HG03432 (cell line): ENCODE measurements around the gene COL23A1.

Source experiments
- ATAC-seq: cut with Tn5 transposase; IDR thresholded peaks from one replicate; pipeline ENCODE4 v1.9.1; 2021; ENCODE audit warnings: mild to moderate bottlenecking, moderate library complexity; ENCODE audit not compliant: unreplicated experiment

Gene COL23A1

DNA sequence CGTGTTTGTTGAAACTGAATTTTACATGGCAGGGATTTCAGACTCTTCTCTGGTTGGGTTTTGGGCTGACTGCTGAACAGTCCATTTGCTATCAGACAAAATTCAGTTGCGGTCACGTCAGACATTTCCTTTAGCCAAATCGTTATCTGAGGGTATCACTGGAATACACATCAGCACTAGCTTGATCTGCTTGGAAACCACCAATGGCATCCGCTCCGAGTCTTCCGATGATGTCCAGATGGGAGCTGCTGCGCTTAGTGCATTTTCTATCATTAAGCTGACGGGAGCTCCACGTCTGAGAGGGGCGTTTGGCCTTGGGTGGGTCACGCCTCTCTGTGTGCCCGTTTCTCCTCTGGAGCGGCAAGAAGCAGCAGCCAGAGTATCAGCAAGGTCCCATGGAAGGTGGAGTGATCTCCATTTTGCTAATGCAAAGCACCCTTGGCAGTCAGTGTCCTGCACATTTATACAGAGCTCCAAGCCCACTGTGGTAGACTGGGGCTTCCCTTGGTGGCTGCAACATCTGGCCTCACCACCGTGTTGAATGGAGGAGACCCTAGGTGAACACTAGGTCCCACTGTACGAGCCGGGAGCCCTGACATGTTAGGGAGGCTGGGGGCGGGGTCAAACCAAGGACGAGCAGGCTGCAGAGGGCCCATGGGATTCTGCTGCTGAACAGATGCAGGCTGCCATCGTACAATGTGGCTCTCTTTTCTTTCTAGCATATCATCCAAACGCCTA lies 223.0 kb downstream of the COL23A1 start:
- ATAC-seq = no peak

DNA sequence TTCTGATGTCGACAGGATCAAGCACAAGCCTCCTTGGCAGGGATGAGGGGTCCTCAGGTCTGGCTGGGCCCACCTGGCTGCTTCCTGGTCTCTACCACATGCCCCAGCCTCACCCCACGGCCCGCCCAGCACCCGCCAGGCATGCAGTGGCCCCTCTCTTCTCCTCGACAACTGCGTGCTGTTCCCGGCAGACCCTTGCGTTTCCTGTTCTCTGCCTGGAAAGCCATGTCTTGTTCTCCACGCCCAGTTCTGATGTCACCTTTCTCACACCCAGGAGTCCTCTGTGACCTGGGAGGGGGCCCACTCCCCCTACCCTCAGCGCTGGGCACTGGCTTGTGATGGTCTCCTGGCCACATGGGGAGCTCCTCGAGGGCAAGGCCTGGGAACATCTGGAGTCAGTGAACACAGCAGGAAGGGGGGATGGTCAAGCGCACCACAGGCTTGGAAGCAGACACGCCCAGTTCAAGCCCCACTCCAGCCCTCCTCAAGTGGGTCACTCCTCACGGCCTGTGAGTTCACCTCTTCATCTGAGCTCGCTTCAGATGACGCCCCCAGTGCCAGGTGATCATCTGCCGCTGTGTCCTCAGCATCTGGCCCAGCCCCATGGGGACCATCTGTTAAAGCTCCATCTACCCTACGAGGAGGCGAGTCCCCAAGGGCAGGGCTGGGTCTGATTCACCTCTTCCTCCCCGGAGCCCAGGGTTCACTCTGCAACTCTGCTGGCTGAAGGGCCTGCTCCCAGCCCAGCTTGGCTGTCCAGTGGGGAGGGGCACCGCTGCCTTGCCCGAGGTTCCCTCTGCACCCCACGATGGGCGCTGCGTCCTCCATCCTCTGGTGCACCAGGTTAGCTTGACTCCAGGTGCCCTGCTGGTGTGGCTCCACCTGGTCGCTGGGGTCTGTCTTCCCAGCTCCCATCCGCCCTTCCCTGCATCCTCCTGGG lies 224.4 kb downstream of the COL23A1 start:
- no peak for ATAC-seq

- ATAC-seq = no peak
Observed at GRCh38 chr5:178364326-178364675, 225.9 kb downstream of the COL23A1 start.

DNA sequence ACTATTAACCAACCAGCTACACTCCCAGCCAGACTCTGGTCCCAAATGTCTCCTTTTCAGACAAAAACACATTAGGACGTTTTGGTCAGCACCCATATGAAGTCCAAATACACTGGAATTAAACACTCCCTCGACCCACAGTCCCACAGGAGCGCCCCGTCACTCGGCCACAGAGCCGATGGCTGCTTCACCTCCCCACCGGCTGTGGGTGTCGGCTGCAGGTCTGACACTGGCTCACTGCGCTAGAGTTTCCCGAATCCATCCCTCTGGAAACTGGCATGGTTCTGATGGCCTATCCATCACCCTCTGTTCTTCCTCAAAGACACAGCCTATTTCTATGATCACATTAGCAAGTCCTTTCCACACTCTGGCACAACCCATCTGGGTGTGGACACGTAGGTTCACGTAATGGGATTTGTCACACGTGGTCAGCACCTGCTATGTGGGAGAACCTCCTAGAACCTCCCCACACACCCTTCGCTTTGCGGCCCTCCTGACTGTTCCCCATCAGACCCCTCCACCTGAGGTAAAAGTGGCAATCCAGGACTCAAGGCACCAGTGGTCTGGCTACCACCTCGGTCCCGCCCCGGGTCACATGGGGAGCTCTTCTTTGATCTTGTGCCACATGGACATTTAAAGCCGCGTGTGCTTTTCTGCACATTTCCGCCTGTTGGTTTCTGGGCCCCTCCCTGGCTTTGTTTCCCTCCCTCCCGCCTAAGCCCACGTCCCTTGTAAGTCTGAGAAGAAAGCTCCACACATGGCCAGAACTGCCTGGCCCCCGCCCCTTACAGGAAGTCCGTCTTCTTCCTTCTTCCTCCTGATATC lies 226.5 kb downstream of the COL23A1 start:
- no peak for ATAC-seq

- no peak for ATAC-seq
Observed at GRCh38 chr5:178361657-178362445, 228.3 kb downstream of the COL23A1 start.

GRCh38 chr5:178360926-178361235 lies 229.3 kb downstream of the COL23A1 start:
- no peak for ATAC-seq

DNA sequence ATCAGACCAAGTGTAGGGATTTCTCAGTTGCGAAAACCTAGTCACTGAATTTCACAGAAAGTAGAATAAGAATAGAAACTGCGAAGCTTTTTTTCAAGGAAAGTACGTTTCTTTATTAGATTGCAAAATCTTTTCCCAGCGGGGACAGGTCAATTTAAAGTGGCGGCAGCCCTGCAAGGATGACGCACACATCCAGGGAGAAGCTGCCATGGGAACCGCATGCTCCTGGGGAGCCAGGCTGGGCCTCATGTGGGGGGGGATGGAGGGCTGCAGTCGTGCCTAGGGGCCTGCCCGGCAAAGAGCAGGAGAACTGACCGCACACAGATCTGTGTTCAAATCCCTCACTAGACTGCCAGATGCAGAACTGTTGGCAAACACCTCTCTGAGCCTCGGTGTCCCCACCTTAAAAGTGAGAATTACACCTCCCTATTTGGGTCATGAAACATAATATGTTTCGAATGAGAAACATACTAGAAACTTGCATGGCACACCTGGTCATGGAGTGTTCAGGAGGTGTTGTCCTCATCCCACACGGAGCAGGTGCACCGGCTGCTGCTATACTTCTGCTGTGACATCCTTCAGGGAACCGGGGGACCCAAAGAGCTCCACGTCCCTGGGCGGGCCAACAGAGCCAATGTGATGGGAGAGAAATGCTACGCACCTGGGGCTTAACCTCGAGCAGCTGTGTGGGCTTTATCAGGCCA lies 229.8 kb downstream of the COL23A1 start:
- no peak for ATAC-seq

DNA sequence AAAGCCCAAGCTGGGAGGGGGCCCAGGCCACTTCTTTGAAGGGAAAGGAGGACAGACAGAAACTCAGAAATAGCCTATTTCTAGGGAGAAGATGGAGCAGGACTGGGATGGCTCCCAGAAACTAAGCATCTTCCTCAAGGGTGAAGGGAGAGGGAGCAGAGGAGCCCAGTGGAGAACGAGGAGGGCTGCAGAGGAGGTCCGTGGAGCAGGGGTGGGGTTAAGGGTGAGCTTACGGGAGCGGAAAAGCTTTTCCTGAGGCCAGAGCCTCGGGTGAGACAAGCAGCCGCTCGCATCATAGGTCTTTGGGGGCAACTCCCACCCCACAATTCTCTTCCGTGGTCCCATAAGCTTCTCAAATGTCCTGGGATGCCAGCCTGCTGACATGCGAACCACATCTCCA lies 230.5 kb downstream of the COL23A1 start:
- ATAC-seq = no peak

DNA sequence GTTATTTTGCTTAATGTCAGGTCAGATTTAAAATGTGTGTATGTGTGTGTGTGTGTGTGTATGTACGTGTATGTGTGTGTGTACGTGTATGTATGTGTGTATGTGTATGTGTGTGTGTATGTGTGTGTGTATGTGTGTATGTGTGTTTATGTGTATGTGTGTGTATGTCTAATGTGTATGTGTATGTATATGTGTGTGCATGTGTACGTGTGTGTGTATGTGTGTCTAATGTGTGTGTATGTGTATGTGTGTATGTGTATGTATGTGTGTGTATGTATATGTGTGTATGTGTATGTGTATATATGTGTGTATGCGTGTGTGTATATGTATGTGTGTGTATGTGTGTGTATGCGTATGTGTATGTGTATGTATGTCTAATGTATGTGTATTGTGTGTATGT lies 232.5 kb downstream of the COL23A1 start:
- no peak for ATAC-seq

DNA sequence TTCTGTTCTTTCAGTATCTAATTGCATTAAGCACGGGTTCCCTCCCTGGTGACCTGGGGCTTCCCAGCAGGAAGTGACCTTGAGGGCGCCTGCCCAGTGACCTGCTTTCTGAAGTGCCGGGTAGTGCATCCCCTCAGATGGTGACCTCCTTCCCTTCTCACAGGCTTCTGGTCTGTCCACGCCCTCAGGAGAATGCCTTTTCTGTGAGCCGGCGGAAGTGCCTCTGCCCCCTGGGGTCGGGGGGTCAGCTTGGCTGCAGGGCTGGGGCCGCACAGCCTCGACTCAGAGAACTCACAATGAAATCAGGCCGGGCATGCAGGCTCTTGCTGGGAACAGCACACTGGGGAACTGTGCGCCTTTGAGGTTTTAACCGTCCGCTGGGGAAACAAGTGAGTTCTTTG lies 233.1 kb downstream of the COL23A1 start:
- ATAC-seq = no peak

- ATAC-seq = no peak
Observed at GRCh38 chr5:178356431-178356872, 233.7 kb downstream of the COL23A1 start.

DNA sequence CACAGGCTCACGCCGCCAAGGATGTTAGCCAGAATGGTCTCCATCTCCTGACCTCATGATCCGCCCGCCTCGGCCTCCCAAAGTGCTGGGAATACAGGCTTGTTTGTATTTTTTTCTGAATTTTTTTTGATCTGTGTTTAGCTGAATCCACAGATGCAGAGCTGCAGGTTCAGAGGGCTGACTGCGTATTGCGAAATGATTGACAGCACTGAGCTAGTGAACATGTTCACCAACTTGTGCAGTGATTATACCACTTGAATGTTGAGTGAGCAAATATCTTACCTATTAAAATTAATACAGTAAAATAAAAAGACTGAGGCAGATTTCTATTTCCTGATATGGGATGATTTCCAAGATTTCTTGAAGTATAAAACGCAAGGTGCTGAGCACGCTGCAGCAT lies 234.5 kb downstream of the COL23A1 start:
- ATAC-seq = no peak

GRCh38 chr5:178353461-178353860 lies 236.7 kb downstream of the COL23A1 start:
- ATAC-seq = no peak

DNA sequence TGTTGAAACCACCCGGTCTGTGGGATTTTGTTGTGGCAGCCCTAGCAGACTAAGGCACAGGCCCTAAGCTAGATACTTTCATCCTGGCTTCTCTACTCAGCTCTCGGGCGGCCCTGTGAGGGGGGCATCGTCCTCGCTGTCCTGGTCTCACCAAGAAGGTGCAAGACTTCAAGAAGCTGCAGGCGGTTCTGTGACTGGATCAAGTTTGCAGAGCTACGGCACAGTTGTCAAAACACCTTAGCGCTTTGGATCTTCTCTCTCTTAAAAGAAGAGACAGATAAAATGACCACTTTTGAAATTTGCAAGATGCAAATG lies 238.2 kb downstream of the COL23A1 start:
- ATAC-seq = no peak

- ATAC-seq = no peak
Observed at GRCh38 chr5:178351221-178352034, 238.8 kb downstream of the COL23A1 start.

- ATAC-seq = no peak
Observed at GRCh38 chr5:178350361-178351220, 239.6 kb downstream of the COL23A1 start.

DNA sequence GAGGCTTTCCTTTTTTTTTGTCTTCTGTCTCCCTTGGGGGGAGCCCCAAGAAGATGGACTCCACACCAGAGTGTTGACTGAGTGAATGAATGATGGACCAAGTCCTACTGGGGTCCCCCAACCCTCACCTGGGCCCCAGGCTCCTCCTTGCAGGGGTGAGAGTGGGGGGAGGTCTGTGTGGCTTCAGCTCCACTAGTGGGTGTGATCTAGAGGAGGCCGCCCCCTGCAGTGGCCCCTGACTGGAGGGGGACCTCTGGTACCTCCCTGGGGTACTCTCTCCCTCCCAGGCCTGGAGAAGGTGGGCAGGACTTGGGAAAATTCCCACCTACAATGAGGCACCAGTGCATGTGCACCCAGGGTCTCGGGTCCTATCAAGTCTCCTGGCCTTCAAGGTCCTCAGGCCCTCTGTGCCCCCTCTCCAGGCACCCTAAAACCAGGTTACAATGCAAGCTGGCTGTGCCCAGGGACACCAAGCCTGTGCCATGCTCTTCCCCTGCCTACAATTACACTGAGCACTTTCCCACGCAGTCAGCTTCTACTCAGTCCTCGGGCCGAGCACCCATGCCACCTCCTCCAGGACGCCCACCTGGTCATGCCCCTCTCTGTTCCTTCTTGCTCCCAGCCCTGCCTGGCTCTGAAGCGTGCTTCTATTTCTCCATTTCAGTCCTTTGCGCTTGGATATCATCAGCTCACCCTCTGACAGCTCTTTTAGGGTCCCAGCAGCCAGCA lies 240.4 kb downstream of the COL23A1 start:
- no peak for ATAC-seq

GRCh38 chr5:178349075-178349511 lies 241.1 kb downstream of the COL23A1 start:
- no peak for ATAC-seq
